ENCODE measurements around the gene GALNT12.

DNA sequence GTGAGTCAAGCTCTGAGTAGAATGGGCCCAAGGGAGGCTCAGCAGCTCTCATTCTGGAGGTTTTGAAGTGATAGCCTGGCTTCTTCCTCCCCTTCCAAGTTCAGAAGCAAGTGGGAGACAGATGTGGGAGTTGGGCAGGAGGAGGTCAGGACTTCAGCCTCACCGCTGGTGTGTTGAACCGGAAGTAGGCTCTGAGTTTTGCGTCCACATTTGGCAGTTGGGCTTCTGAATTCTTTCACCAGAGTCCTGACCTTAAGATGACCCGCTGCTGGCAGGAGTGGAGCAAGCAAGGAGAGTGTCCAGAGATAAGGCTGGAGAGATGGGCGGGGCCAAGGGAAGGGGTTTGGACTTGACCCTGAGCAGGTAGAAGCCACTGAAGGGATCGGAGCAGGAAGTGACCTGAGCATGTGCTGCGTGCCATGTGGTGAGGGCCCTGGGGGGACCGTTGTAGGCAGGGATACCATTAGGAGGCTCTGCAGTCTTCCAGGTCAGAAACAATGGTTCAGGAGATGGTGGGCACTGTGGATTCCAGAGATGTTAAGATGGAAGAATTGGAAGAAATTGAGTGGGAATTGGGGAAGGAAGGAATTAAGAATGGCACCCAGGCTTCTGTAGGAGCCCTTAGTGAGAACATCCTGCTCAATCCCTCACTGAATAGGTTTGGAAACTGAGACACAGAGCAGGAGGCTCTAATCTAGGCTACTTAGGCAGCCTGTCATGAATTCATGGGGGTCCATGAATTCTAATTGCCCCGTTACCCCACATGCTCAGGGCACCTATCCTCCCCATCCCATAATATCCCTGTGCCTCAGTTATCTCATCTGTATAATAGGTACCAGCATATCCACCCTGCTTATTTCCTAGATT, 25.9 kb downstream of the GALNT12 start:
- TF ChIP-seq, protein P1, sequence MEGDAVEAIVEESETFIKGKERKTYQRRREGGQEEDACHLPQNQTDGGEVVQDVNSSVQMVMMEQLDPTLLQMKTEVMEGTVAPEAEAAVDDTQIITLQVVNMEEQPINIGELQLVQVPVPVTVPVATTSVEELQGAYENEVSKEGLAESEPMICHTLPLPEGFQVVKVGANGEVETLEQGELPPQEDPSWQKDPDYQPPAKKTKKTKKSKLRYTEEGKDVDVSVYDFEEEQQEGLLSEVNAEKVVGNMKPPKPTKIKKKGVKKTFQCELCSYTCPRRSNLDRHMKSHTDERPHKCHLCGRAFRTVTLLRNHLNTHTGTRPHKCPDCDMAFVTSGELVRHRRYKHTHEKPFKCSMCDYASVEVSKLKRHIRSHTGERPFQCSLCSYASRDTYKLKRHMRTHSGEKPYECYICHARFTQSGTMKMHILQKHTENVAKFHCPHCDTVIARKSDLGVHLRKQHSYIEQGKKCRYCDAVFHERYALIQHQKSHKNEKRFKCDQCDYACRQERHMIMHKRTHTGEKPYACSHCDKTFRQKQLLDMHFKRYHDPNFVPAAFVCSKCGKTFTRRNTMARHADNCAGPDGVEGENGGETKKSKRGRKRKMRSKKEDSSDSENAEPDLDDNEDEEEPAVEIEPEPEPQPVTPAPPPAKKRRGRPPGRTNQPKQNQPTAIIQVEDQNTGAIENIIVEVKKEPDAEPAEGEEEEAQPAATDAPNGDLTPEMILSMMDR (optimal IDR thresholded peaks at IDR 0.05 in 1 of 3, IDR thresholded peaks at IDR 0.05 in 1 of 3, conservative IDR thresholded peaks at IDR 0.05 in 1 of 3; ENCODE audit: extremely low read depth in 1 of 3, insufficient read depth in 2 of 3, low read length in 3 of 3), result no peak
- TF ChIP-seq EZH2 (IDR thresholded peaks at IDR 0.05; ENCODE audit: low read length), result no peak
